NCI-H510A treated with DMSO at 0.1 percent for 48 hours (cell line): Measurements from ENCODE around the gene CNBD2.
"Not testable (repeated sequence)": the region's sequence is repeated elsewhere in the genome, so short reads cannot be mapped to it uniquely, and the experiment has no call there.

ENCODE experiments used
- DNase-seq: peaks from one replicate; lab custom pipeline; 2025; lab: John Stamatoyannopoulos, UW

CNBD2 gene

DNA sequence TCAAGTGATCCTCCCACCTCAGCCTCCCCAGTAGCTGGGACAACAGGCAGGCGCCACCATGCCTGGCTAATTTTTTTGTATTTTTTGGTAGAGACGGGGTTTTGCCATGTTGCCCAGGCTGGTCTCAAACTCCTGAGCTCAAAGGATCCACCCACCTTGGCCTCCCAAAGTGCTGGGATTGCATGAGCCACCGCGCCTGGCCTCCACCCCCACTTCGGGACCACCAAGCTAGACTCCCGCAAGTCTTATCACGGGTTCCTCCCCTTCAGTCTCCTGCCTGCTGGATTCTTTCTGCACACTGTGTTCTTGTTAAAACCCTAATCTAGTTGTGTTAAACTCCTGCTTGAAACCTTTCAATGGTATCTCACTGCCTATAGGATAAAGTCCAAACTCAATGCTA, 57.7 kb downstream of the CNBD2 start:
- DNase-seq = not testable (repeated sequence)

DNA sequence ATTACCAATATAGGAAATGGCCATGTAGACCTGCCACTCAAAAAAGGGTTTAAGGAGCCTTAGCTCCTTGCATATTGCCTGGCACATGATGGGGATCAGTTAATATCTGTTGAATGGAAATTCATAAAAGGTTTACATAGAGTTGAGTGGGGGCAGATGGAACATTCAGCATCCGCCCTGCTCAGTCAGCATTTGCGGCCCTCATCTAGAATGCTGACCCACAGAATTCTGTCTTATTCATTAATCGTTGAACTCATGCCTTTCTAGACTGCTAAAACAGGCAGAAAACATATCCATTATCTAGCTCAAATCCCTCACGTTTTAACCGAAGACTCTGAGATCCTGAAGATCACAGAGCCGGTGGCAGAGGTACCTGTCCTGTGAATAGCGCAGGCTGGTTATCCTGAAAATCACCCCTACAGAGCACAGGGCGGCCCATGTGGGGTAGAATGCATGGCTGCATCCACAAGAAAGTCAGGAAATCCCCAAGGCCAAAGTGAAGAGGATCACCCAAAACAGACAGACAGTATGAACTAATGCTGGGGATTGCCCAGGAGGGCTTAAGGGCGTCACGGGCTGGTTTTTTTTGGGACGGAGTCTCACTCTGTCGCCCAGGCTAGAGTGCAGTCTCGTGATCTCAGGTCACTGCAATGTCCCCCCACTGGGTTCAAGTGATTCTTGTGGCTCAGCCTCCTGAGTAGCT, 59.9 kb downstream of the CNBD2 start:
- DNase-seq = no peak

DNA sequence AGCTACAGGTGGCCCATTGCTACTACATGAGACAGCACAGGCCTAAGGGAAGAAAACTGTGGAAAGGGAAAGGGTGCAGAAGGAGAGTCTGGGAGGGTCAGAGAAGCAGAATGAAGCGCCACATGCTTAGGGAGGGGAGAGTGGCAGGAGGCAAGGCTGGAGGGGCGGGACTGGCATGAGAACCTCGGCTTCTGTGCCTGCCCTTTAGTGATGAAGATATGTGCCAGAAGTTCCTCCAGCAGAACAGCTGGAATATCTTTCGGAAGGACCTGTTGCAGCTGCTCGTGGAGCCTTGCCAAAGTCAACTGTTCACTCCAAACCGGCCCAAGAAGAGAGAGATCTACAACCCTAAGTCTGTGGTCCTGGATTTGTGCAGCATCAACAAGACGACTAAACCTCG, 61.8 kb downstream of the CNBD2 start:
- no peak for DNase-seq

DNA sequence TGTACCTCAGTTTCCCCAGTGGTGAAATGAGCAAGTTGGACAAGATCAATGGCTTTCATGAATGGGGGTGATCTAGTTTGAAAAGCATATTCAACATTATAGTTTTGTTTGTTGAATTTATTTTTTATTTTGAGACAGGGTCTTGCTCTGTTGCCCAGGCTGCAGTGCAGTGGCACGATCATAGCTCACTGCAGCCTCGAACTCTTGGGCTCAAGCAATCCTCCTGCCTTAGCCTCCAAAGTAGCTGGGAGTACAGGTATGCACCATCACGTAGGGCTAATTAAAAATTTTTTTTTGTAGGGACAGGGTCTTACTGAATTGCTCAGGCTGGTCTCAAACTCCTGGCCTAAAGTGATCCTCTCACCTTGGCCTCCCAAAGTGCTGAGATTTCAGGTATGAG, 63.4 kb downstream of the CNBD2 start:
- no peak for DNase-seq

DNA sequence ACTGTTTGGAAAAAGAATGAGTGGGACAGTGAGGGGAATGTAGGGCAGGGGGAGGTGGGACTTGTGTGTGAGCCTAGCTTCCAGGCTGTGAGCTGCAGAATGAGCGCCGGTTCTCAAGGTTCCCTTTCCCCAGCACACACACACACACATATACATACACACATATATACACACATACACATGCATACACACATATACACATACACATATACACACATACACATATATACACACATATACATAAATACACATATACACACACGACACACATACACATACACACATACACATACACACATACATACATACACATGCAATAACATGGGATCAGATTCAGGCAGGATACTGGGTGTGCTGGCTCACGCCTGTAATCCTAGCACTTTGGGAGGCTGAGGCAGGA, 66.5 kb downstream of the CNBD2 start:
- no peak for DNase-seq

DNA sequence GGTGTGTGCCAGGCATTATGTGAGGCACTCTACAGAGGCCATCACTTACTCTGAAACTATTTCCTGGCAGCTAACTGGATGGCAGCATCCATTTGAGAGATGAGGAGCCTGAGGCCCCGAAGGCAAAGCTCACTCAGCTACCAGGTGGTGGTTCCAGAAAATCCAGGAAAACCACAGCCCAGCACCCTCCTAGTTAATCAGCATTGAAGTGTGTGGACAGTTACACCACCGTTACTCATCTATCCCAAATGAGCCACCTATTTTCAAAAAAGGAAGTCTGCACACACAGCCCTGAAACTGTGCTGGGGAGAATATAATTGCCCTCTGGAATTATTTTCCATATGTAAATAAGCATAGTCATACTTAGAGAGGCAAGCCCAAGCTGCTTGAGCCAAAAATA, 67.4 kb downstream of the CNBD2 start:
- no peak for DNase-seq

DNA sequence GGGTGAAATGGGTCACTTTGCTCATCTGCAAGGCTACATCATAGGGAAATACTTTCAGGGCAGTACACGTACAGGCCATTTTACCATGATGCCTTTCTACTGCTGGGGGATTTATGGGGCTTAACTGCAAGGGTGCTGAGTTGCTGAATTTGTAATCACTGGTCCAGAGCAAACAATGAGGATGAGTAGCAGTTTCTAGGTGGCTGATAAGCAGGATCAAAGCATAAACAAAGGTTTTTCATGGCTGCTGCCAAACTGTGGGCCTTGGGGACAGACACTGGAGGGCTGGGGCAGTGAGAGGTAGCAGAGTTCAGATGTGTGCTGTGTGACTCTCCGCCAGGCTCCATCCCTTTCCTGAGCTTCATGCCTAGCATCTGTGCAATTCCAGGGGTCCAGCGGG, 68.3 kb downstream of the CNBD2 start:
- no peak for DNase-seq

DNA sequence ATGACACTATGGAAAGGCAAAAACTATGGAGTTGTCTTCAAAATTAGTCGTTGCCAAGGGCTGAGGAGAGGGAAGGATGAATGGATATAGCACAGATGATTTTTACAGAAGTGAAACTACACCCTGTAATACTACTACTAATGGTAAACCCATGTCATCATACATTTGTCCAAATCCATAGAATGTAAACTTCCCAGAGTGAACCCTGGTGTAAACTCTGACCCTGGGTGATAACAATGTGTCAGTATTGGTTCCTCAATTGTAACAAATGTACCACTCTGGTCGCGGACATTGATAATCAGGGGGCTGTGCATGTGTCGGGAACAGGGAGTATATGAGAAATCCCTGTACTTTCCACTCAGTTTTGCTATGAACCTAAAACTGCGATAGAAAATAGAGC, 72.2 kb downstream of the CNBD2 start:
- no peak for DNase-seq

DNA sequence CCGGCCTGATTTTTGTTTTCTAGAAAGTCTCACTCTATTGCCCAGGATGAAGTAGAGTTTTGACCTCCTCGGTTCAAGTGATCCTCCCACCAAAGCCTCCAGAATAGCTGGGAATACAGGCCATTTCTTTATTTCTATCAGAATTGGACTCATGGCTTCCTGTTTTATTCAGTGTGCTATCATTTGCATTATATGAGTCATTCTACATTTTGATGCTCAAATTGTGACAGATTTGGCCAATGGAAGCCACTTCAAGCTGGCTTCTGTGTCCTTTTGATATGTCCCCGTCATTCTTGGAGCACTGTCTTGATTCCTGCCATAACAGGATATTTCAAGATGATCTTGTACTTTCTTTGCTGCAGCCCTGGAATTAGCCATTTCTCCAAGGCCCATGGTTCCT, 75.1 kb downstream of the CNBD2 start:
- no peak for DNase-seq

DNA sequence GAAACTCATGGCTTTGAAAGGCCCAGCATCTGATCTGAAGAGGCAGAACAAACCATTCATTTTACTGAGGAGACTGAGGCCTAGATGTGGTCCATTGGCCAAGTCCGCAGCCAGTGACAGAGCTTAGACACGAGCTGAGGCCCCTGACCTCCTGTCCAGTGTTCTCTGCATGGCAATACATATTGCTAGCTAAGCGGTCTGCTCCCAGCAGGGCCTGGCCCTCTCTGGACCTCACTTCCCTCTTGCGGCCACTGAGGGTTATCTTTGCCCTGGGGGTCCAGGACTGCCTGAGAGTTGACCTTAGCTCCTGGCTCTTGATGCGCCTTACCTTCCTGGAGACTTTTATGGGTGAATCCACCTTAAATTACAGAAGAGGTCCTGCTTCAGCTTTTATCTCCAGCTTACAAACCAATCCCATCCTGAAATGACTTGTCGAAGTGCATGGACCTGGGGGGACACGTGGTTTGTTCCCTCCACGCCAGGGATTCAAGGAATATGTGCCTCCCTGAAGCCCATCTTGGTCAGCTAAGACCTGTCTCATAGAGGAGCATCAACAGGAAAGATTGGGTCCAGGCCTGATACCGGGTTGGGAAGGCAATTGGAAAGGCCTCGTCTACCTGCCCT, 75.6 kb downstream of the CNBD2 start:
- no peak for DNase-seq

DNA sequence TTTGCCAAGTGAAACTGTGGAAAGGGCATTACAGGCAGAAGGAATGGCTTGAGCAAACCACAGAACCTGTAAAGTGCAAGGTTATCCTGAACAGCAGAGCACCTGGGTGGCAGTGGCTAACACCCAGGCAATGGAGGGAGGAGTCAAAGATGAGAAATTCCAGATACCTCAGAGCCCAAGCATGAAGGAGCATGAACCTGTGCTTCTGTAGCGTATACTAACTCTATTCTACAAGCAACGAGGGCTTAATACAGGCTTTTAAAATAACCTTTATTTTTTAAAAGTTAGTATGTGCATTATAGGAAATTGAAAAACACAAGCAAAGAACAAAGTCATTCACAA, 77.0 kb downstream of the CNBD2 start:
- no peak for DNase-seq

DNA sequence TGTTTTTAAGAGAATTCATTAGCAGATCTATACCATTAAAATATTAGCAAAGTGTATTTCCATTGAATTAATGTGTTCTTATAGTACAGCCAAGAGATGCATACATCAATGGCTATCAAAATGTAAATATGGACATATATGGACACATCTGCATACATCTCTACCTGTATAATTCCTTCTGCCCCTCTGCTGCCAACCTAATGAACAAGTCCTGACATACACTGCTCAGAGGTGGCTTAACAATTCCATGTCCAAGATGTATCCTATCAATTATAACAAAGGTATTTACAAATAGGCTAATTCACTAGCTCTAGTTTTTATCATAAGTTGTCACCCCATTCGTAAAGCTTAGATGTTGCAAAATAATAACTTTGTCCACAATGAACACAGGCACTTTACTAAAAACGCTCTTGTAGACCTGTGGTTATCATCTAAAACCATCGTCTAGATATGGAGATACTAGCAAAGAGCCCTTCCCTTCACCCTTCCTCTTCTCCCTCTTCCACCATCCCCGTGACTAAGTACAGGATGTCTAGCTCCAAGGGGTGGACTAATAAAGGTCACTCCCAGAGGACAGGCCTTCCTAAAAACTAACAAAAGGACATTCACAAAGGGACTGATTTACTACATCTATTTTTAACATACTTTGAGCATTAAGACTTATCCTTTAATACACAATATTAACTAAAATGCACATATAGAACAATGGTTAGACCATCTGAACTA, 77.8 kb downstream of the CNBD2 start:
- not testable (repeated sequence) for DNase-seq

DNA sequence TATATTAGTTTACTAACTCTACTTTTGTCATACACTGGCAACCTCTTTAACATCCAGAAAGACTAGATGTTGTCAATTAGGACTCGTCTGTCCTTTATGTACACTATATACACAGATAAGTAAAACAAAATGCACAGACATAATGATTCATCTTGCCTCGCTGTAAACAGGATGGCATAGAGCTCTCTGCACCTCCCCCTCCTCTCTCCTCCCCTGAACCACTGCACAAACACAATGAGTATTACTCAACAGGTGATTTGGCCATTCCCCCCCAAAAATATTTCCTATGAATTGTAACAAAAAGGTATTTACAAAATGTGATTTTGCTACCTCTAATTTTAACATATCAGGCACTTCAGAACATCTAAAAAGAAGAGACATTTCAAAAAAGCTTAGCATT, 81.0 kb downstream of the CNBD2 start:
- DNase-seq = not testable (repeated sequence)

DNA sequence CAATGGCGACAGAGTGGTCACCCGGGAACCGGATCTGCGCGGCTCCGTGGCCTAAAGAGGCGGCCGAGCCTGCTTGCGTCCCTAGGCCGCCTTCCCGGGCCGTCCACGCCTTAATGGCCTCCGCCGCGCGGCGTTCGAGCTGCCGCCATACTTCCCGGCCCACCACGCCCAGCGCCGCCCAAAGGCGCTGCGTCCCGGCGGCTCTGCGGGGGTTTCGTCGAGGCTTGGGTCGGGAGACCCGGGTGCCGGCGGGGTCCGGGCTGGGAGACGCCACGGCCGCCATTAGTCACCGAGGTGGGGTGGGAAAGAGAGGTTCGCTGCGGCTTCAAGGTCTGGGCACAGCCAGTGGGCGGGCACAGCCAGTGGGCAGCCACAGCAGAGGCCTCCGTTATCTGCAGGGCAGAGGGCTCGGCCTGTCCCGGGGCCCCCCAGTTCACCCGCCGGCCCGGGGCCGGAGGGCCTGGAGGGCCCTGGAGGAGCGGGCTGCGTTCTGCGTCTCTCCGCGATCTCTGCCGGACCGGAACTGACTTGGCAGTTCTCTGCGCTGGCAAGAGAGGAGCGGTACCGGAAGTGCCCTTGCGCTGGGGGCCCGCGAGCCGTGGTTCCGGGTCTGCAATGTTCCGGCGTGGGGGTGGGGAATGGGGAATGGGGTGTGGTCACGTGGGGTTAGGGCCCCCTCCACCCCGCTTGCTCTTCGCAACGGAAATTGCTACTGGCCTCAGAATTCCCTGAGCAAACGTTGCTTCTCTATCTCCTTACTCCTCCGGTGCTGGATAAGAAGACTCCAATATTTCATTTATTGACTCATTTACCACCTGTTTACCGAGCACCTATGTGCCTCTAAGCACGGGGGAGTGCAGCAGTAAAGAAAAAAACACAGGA, 82.3 kb downstream of the CNBD2 start:
- peak; percentile 88 for DNase-seq

DNA sequence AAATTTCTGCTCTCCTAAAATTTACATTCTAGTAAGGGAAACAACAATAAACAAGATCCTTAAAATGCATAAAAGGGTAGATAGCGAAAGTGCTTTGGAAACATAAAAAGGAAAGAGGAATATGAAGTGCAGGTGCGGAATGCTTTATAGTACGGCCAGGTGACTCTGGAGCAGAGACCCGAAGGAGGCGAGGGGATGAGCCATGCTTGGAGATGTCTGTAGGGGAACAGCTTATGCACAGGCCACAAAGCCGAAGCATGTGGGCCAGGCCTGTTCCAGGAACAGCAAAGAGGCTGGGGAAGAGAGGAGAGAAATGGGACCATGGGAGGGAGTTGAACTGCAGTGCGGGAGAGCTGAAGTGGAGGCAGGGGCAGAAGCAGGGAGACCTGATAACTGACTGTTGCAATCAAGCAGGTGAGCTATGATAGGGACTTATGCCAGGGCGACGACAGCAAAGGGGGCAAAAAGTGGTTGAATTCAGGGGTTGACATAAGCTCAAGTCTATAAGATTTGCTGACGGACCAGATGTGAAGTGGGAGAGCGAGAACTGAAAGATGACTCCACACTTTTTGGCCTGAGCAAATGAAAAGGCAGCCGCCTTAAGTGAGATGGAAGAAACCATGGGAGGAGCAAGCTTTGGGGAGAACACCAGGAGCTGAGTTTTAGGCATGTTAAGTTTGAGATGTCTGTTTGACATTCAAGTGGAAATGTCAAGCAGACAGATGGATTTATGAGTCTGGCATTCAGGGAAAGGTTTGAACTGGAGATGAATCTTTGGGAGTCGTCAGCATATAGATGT, 83.1 kb downstream of the CNBD2 start:
- DNase-seq = peak; percentile 63

DNA sequence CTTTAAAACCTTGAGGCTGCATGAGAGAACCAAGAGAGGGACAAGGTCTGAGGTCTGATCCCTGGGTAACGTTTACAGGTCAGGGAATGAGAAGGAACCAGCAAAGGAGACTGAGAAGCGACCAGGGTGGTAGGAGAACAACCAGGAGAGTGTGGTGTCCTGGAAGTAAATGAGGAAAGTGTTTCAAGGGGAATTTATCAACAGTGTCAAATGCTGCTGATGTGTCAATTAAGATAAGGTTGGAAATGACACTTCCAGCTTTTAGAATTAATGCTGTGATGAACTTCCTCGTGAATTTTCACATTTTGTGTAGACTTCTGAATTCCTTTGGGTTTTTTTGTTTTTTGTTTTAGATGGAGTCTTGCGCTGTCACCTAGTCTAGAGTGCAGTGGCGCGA, 83.7 kb downstream of the CNBD2 start:
- no peak for DNase-seq

DNA sequence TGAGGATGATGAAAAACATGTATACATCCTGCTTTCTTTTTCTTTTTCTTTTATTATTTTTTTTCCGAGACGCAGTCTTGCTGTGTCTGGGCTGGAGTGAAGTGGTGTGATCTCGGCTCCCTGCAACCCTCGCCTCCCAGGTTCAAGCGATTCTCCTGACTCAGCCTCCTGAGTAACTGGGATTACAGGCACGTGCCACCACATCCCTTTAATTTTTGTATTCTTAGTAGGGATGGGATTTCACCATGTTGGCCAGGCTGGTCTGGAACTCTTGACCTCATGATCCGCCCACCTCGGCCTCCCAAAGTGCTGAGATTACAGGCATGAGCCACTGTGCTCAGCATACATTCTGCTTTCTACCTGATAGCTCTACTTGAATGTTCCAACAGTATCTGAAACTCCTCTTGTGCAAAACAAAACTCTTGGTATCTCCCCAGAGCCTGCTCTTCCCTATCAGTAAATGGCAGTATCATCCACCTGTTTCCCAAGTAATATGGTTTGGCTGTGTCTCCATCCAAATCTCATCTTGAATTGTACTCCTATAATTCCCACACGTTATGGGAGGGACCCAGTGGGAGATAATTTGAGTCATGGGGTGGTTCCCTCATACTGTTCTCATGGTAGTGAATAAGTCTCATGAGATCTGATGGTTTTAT, 85.6 kb downstream of the CNBD2 start:
- DNase-seq = not testable (repeated sequence)

DNA sequence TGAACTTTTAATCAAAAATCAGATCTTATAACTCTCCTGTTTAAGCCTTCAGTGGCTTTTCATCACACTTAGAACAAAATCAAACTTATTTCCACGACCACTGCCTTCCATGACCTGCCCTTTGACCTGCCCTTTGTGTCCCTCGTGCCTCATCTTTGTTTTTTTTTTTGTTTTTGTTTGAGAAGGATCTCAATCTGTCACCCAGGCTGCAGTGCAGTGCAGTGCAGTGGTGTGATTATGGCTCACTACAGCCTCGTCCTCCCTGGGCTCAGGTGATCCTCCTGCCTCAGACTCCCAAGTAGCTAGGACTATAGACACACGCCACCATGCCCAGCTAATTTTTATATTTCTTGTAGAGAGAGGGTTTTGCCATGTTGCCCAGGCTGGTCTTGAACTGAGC, 86.8 kb downstream of the CNBD2 start:
- DNase-seq = no peak

DNA sequence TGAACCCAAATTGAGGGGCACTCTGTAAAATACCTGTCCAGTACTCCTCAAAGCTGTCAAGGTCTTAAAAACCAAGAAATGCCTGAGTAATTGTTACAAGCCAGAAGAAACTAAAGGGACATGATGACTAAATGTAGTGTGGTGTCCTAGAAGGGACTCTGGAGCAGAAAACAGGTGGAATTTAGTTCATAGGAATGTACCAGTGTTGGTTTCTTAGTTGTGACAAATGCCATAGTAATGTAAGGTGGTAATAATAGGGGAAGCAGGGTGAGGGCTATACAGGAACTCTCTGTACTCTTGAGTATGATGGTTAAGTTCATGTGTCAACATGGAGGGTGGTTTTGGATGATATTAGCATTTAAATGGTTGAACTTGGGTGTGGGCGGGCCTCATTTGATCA, 92.3 kb downstream of the CNBD2 start:
- DNase-seq = no peak

DNA sequence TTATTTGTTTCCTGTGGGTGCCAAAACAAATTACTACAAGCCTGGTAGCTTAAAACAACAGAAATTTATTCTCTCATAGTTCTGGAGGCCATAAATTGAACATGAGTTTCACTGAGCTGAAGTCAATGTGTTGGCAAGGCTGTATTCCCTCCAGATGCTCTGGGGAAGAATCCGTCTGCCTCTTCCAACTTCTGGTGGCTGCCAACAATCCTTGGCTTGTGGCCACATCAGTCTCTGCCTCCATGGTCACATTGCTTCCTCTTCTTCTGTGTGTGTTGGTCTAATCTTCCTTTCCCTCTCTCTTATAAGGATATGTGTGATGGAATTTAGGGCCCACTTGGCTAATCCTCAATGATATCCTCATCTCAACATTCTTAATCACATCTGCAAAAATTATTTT, 93.4 kb downstream of the CNBD2 start:
- no peak for DNase-seq

DNA sequence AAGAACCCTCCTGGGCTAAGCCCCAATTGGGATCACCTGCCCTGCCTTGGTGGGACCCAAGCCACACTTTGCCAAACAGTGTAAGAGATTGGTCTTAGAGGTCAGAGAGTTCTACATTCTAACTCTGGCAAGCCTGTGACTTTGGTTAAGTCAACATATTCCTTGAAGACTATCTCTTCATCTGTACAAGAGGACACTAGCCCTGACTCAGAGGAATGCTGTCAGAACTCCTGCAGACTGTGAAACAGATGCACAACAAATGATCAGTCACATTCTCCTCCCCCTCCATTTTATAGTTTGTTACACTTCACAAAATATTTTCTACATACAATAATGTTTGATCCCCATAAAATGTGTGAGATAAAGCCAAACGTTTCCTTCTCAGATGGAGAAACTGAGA, 94.4 kb downstream of the CNBD2 start:
- no peak for DNase-seq
